Activated B cell treated with CpG ODN at 0.5 μM for 24 hours (primary cell): ENCODE results near the gene ABLIM2. TPM values are rescaled to one million over a fixed set of nuclear protein-coding genes. Genes with fewer than 3 reads are reported as not detected.
"Not testable (repeated sequence)": the region's sequence is repeated elsewhere in the genome, so short reads cannot be mapped to it uniquely, and the experiment has no call there.

Experiments
- ATAC-seq: fragments of 200-7000 bp; cut with Tn5 transposase; one replicate; pipeline ENCODE4 v1.10.0; 2021; ENCODE audit warnings: low read depth, mild to moderate bottlenecking, moderate library complexity
- CTCF ChIA-PET: fragments of 350-600 bp; sonication (Branson Sonifier 250); formaldehyde crosslinking; loops from one replicate; lab custom pipeline; 2021; ENCODE audit warnings: antibody characterized with exemption; lab: Charles Lee
- POLR2A ChIA-PET: fragments of 350-600 bp; sonication (Branson Sonifier 250); formaldehyde crosslinking; loops from one replicate; lab custom pipeline; 2021; ENCODE audit warnings: antibody characterized with exemption; lab: Charles Lee
- DNase-seq: peaks from one replicate; pipeline ENCODE4 v3.0.0; 2022
- H3K27ac Mint-ChIP-seq: one replicate; pipeline ENCODE4 v1.8.0; 2020; ENCODE audit warnings: mixed read lengths
- H3K27me3 Mint-ChIP-seq: one replicate; pipeline ENCODE4 v1.8.0; 2021; ENCODE audit warnings: mixed read lengths
- H3K36me3 Mint-ChIP-seq: one replicate; pipeline ENCODE4 v1.8.0; 2021; ENCODE audit warnings: low read depth, mixed read lengths
- H3K4me1 Mint-ChIP-seq: one replicate; pipeline ENCODE4 v1.8.0; 2021; ENCODE audit warnings: mixed read lengths
- H3K4me3 Mint-ChIP-seq: one replicate; pipeline ENCODE4 v1.8.0; 2020; ENCODE audit warnings: mild to moderate bottlenecking, mixed read lengths
- H3K9me3 Mint-ChIP-seq: one replicate; pipeline ENCODE4 v1.8.0; 2020; ENCODE audit warnings: mixed read lengths
- intact Hi-C: fragments of 100-400 bp; cut with micrococcal nuclease; formaldehyde crosslinking; loops from one replicate; pipeline ENCODE4 v1.15.1; 2024
- total RNA-seq: library from RNA; stranded (reverse); gene quantifications from 2 replicates; pipeline ENCODE4 v1.2.3, GENCODE V29; 2022
- TF ChIP-seq, protein P1 (sequence below): fragments of 200-600 bp; IDR thresholded peaks from one replicate; pipeline ENCODE4 v1.8.0; 2022; ENCODE audit warnings: antibody characterized with exemption, mild to moderate bottlenecking

ABLIM2 gene
- total RNA-seq, 1 donor from 2014 or later: 5.2 TPM

DNA sequence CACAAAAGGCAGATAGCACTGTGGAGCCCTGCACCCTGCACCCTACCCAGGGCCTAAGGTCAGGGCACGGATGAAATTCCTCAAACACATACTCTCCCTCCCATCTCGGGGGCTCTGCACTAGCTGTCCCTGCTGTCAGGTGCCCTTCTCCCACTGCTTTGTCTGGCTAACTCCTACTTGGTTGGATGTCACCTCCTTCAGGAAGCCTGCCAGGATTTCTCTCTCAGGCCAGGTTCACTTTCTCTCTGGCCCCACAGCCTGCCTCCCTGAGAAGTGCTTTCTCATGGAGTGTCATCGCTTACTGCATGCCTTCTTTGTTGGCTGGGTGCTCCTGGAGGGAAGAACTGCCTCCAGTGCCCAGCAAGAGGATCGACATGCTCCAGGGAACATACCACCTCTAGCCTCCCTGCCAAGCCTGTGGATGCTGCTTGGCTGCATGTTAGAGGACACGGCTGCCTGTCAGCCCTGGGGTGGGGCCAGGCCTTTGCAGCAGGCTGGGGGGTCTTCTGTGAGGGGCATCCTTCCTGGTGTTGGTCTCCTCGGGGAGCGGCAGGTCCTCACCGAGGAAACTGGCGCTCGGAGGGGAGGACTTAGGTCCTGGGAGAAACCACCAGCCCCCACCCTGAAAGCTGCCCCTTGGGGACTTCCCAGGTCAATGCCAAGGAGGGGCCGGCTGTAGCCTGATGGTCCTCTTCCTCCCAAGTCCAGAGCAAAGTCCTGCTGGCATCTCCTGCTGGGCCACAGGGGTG is 15.0 kb downstream of the ABLIM2 start:
- DNase-seq (no peak), ATAC-seq (no peak)
- Mint-ChIP-seq H3K27me3 (peaks cover 7% of the 10 kb centered on the region), H3K27ac (no peak overlapping the region), H3K4me3 (no peak overlapping the region), H3K9me3 (peaks cover 3% of the 10 kb centered on the region), H3K4me1 (no peaks in the 10 kb centered on the region), H3K36me3 (peaks cover 3% of the 10 kb centered on the region)
- ChIA-PET CTCF (no interaction called here), POLR2A (no interaction called here)
- TF ChIP-seq, protein P1, sequence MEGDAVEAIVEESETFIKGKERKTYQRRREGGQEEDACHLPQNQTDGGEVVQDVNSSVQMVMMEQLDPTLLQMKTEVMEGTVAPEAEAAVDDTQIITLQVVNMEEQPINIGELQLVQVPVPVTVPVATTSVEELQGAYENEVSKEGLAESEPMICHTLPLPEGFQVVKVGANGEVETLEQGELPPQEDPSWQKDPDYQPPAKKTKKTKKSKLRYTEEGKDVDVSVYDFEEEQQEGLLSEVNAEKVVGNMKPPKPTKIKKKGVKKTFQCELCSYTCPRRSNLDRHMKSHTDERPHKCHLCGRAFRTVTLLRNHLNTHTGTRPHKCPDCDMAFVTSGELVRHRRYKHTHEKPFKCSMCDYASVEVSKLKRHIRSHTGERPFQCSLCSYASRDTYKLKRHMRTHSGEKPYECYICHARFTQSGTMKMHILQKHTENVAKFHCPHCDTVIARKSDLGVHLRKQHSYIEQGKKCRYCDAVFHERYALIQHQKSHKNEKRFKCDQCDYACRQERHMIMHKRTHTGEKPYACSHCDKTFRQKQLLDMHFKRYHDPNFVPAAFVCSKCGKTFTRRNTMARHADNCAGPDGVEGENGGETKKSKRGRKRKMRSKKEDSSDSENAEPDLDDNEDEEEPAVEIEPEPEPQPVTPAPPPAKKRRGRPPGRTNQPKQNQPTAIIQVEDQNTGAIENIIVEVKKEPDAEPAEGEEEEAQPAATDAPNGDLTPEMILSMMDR: no peak
- intact Hi-C loops: no loop called here

DNA sequence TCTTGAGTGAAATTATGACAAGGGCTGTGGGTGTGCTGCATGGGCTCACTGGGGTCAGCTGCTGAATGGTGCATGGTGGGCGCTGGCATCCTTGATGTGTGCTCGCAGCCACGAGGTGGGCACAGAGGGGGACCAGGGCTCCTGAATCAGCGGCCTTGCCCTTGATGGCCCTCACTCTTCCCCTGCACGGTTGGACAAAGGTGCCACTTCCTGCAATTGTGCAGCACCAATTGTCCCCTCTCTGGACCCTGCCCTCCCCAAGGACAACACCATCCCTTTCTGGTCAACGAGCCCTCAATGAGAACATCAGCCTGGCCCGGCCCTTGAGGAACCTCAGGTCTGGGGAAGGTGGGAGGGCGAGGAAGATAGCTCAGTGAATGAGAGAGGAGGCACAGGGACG is 16.1 kb downstream of the ABLIM2 start:
- CTCF ChIA-PET: no interaction called here
- DNase-seq: no peak
- Mint-ChIP-seq H3K27me3 (peaks cover 7% of the 10 kb centered on the region), H3K9me3 (peaks cover 5% of the 10 kb centered on the region), H3K4me3 (no peak overlapping the region), H3K27ac (no peak overlapping the region), H3K36me3 (peaks cover 3% of the 10 kb centered on the region), H3K4me1 (no peaks in the 10 kb centered on the region)
- POLR2A ChIA-PET: no interaction called here
- TF ChIP-seq, protein P1: no peak
- no peak for ATAC-seq
- intact Hi-C loops: no loop called here

DNA sequence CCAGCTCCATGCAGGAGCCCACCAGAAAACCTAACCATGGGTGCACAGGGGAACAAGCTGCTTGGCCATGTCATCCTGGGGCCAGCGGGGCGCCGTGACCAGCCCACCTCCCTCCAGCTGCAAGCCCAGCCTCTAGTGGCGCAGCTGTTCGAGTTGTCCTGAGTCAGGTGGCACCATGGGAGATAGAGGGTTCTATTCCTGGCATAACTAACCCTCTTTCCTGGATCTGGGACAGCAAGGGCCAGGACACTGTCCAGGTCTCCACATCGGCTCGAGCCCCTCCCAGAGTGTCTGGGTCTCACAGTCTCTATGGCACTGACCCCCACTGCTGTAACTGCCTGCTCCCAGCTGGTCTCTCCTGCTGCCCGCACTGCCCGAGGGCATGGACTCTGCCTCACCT is 16.7 kb downstream of the ABLIM2 start:
- CTCF ChIA-PET: no interaction called here
- ATAC-seq: no peak
- Mint-ChIP-seq H3K27ac (no peak overlapping the region), H3K9me3 (peaks cover 5% of the 10 kb centered on the region), H3K4me3 (no peak overlapping the region), H3K4me1 (no peaks in the 10 kb centered on the region), H3K36me3 (peaks cover 3% of the 10 kb centered on the region), H3K27me3 (peaks cover 7% of the 10 kb centered on the region)
- DNase-seq: no peak
- TF ChIP-seq, protein P1: no peak
- POLR2A ChIA-PET: no interaction called here
- intact Hi-C loops: no loop called here

DNA sequence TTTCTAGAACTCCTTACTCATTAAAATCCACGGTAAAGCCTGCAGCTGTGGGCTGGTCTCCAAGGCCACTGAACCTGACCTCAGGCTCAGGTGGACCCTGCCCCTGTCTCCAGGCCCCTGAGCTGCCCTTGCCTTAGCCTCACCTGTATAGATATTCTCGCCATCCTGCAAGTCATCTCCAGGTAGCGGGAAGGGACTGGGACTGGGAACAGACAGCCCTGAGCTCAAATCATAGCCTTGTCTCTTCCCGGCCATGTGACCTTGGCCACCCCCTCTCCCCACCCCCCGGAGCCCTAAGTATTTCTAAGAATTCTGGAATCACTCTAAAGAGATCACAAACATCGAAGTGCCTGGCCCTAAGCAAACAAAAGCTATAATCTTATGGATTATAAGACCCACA is 17.7 kb downstream of the ABLIM2 start:
- H3K27me3 Mint-ChIP-seq: peaks cover 7% of the 10 kb centered on the region
- no peak for ATAC-seq
- TF ChIP-seq, protein P1: no peak
- H3K4me1 Mint-ChIP-seq: no peaks in the 10 kb centered on the region
- H3K4me3 Mint-ChIP-seq: no peak overlapping the region
- ChIA-PET POLR2A (no interaction called here), CTCF (interaction anchor here (1.0 to 1.1 kb wide), 2 partner anchors 52 to 101 kb away, joined by 4 read pairs; no protein-coding TSS in a partner anchor)
- H3K36me3 Mint-ChIP-seq: peaks cover 3% of the 10 kb centered on the region
- intact Hi-C loops: no loop called here
- no peak for DNase-seq
- no peak overlapping the region for H3K27ac Mint-ChIP-seq
- peaks cover 5% of the 10 kb centered on the region for H3K9me3 Mint-ChIP-seq

DNA sequence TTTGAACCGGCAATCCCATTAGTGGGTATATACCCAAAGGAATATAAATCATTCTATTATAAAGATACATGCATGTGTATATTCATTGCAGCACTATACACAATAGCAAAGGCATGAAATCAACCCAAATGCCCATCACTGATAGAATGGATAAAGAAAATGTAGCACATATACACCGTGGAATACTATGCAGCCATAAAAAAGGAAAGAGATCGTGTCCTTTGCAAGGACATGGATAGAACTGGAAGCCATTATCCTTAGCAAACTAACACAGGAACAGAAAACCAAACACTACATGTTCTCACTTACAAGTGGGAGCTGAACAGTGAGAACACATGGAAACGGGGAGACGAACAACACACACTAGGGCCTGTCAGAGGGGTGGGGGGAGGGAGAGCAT is 18.9 kb downstream of the ABLIM2 start:
- H3K27me3 Mint-ChIP-seq, H3K36me3 Mint-ChIP-seq, H3K9me3 Mint-ChIP-seq, H3K27ac Mint-ChIP-seq, H3K4me1 Mint-ChIP-seq, H3K4me3 Mint-ChIP-seq, POLR2A ChIA-PET, CTCF ChIA-PET, ATAC-seq, DNase-seq, intact Hi-C loops: not testable (repeated sequence)
